Activated B cell treated with CpG ODN at 0.5 μM for 24 hours (primary cell): ENCODE measurements around the gene TCP11L2. TPM values are rescaled to one million over a fixed set of nuclear protein-coding genes. Genes with fewer than 3 reads are reported as not detected.
A peak's percentile ranks its signal among the peaks of the same experiment; 100 is the strongest.

Experiments
- ATAC-seq: fragments of 200-7000 bp; cut with Tn5 transposase; one replicate; pipeline ENCODE4 v1.10.0; 2021; ENCODE audit warnings: low read depth, mild to moderate bottlenecking, moderate library complexity
- CTCF ChIA-PET: fragments of 350-600 bp; sonication (Branson Sonifier 250); formaldehyde crosslinking; loops from one replicate; lab custom pipeline; 2021; ENCODE audit warnings: antibody characterized with exemption; lab: Charles Lee
- POLR2A ChIA-PET: fragments of 350-600 bp; sonication (Branson Sonifier 250); formaldehyde crosslinking; loops from one replicate; lab custom pipeline; 2021; ENCODE audit warnings: antibody characterized with exemption; lab: Charles Lee
- DNase-seq: peaks from one replicate; pipeline ENCODE4 v3.0.0; 2022
- H3K27ac Mint-ChIP-seq: one replicate; pipeline ENCODE4 v1.8.0; 2020; ENCODE audit warnings: mixed read lengths
- H3K27me3 Mint-ChIP-seq: one replicate; pipeline ENCODE4 v1.8.0; 2021; ENCODE audit warnings: mixed read lengths
- H3K36me3 Mint-ChIP-seq: one replicate; pipeline ENCODE4 v1.8.0; 2021; ENCODE audit warnings: low read depth, mixed read lengths
- H3K4me1 Mint-ChIP-seq: one replicate; pipeline ENCODE4 v1.8.0; 2021; ENCODE audit warnings: mixed read lengths
- H3K4me3 Mint-ChIP-seq: one replicate; pipeline ENCODE4 v1.8.0; 2020; ENCODE audit warnings: mild to moderate bottlenecking, mixed read lengths
- H3K9me3 Mint-ChIP-seq: one replicate; pipeline ENCODE4 v1.8.0; 2020; ENCODE audit warnings: mixed read lengths
- intact Hi-C: fragments of 100-400 bp; cut with micrococcal nuclease; formaldehyde crosslinking; loops from one replicate; pipeline ENCODE4 v1.15.1; 2024
- total RNA-seq: library from RNA; stranded (reverse); gene quantifications from 2 replicates; pipeline ENCODE4 v1.2.3, GENCODE V29; 2022
- TF ChIP-seq, protein P1 (sequence below): fragments of 200-600 bp; IDR thresholded peaks from one replicate; pipeline ENCODE4 v1.8.0; 2022; ENCODE audit warnings: antibody characterized with exemption, mild to moderate bottlenecking

Gene TCP11L2
- total RNA-seq, 1 donor from 2014 or later: 52.5 TPM

DNA sequence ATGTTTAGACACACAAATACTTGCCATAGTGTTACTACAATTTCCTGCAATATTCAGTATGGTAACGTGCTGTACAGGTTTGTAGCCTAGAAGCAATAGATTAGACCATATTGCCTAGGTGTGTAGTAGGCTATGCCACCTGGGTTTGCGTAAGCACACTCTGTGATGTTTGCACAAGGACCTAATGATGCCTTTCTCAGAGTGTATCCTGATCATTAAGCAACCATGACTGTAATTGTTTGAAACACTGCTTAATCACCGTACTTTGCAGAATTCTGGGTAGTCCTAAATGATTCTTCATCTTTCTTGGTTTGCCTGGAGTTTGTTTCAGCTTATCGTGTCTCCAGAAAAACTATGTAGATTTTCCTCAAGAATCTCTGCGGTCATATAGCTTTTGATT lies 11.2 kb upstream of the TCP11L2 start:
- Mint-ChIP-seq H3K4me1 (peaks cover 24% of the 10 kb centered on the region), H3K4me3 (no peak overlapping the region), H3K9me3 (no peaks in the 10 kb centered on the region), H3K27ac (no peak overlapping the region), H3K36me3 (no peaks in the 10 kb centered on the region), H3K27me3 (no peaks in the 10 kb centered on the region)
- TF ChIP-seq, protein P1, sequence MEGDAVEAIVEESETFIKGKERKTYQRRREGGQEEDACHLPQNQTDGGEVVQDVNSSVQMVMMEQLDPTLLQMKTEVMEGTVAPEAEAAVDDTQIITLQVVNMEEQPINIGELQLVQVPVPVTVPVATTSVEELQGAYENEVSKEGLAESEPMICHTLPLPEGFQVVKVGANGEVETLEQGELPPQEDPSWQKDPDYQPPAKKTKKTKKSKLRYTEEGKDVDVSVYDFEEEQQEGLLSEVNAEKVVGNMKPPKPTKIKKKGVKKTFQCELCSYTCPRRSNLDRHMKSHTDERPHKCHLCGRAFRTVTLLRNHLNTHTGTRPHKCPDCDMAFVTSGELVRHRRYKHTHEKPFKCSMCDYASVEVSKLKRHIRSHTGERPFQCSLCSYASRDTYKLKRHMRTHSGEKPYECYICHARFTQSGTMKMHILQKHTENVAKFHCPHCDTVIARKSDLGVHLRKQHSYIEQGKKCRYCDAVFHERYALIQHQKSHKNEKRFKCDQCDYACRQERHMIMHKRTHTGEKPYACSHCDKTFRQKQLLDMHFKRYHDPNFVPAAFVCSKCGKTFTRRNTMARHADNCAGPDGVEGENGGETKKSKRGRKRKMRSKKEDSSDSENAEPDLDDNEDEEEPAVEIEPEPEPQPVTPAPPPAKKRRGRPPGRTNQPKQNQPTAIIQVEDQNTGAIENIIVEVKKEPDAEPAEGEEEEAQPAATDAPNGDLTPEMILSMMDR: no peak
- ATAC-seq: no peak
- POLR2A ChIA-PET: interaction anchor here (1.4 kb wide), 1 partner anchor 10 kb away, joined by 4 read pairs; no protein-coding TSS in a partner anchor
- intact Hi-C loops: loop anchor here (1.0 kb wide), 1 partner anchor 9 kb away; no protein-coding TSS in a partner anchor
- CTCF ChIA-PET: interaction anchor here (3.9 kb wide), 1 partner anchor 9 kb away, joined by 13 read pairs; no protein-coding TSS in a partner anchor
- DNase-seq: no peak

DNA sequence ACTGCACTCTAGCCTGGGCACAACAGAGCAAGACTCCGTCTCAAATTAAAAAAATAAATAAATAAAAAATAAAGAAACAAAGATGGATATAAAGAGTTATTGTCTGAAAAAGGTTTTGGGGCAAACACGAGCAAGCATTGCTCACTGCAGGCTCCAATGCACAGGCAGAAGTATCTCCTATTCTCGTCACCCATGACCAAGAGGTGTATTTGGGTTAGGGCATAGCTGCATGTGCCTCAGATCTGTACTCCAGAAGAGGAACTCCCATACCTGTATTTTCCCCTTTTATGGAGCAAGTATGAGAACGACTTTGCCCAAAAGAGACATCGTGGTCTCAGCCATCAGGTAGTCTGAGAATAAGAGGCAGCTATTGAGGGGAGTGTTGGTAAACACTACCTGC lies 10.2 kb upstream of the TCP11L2 start:
- intact Hi-C loops: no loop called here
- no peak overlapping the region for H3K4me3 Mint-ChIP-seq
- no peaks in the 10 kb centered on the region for H3K9me3 Mint-ChIP-seq
- H3K4me1 Mint-ChIP-seq: peaks cover 23% of the 10 kb centered on the region
- no peak for DNase-seq
- no peak overlapping the region for H3K27ac Mint-ChIP-seq
- H3K27me3 Mint-ChIP-seq: no peaks in the 10 kb centered on the region
- CTCF ChIA-PET: interaction anchor here (3.9 kb wide), 1 partner anchor 10 kb away, joined by 13 read pairs; no protein-coding TSS in a partner anchor
- H3K36me3 Mint-ChIP-seq: no peaks in the 10 kb centered on the region
- ATAC-seq: no peak
- TF ChIP-seq, protein P1: no peak
- POLR2A ChIA-PET: no interaction called here

DNA sequence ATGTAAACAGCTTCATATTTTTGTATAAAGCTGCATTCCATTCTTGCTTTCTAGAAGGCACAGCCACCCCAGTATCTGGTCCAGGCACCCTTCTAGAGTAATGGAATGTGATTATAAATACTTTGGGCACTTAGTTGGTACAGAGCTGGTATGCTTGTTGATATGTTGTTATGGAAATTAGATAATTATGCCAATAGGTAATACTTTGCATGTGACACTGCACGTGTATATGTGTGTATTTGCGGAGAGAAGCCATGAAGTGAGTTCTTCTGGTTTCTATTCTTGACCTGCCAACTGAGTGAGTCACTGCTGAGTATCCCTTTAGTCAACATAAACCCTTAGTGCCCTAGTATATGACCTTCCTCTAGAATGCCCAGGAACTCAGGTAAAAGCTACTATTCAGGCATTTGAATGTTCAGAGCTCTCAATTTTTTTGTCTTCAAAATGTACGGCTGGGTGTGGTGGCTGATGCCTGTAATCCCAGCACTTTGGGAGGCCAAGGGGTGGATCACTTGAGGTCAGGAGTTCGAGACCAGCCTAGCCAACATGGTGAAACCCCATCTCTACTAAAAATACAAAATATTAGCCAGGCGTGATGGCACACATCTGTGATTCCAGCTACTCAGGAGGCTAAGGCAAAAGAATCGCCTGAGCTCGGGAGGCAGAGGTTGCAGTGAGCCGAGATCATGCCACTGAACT lies 6.2 kb upstream of the TCP11L2 start:
- POLR2A ChIA-PET: no interaction called here

DNA sequence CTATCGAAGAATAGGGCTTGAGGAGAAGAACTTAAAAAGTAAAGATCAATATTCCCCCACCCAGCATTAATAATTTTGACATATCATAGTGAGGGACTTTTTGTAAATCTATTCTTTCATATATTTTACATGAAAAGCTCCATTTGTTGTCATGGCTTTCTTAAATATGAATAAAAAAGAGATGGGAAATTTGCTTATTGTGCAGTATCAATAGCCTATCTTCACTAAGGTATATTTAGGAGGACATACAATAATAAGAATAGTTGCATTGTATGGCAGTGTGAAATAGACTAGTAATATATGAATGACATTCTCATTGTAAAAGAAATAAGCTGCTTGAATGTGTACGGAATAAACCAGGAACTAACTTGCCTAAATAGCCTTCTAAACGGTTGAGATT lies 5.5 kb upstream of the TCP11L2 start:
- no peaks in the 10 kb centered on the region for H3K27me3 Mint-ChIP-seq
- CTCF ChIA-PET: interaction anchor here (1.6 to 2.2 kb wide), 2 partner anchors 15 to 73 kb away, joined by 5 to 10 read pairs; no protein-coding TSS in a partner anchor
- intact Hi-C loops: no loop called here
- H3K4me1 Mint-ChIP-seq: peaks cover 39% of the 10 kb centered on the region
- DNase-seq: no peak
- peaks cover 2% of the 10 kb centered on the region for H3K36me3 Mint-ChIP-seq
- no peaks in the 10 kb centered on the region for H3K9me3 Mint-ChIP-seq
- no peak overlapping the region for H3K27ac Mint-ChIP-seq
- TF ChIP-seq, protein P1: no peak
- ATAC-seq: no peak
- POLR2A ChIA-PET: no interaction called here
- no peak overlapping the region for H3K4me3 Mint-ChIP-seq

More for the DNA sequence above, 6.2 kb upstream of the TCP11L2 start:
- DNase-seq (no peak), ATAC-seq (no peak)
- Mint-ChIP-seq H3K9me3 (no peaks in the 10 kb centered on the region), H3K36me3 (no peaks in the 10 kb centered on the region), H3K27ac (no peak overlapping the region), H3K4me3 (no peak overlapping the region), H3K27me3 (no peaks in the 10 kb centered on the region), H3K4me1 (peaks cover 33% of the 10 kb centered on the region)
- intact Hi-C loops: no loop called here
- TF ChIP-seq, protein P1: no peak
- CTCF ChIA-PET: interaction anchor here (1.0 to 2.2 kb wide), 4 partner anchors 11 to 72 kb away, joined by 3 to 10 read pairs (median 5); no protein-coding TSS in a partner anchor

DNA sequence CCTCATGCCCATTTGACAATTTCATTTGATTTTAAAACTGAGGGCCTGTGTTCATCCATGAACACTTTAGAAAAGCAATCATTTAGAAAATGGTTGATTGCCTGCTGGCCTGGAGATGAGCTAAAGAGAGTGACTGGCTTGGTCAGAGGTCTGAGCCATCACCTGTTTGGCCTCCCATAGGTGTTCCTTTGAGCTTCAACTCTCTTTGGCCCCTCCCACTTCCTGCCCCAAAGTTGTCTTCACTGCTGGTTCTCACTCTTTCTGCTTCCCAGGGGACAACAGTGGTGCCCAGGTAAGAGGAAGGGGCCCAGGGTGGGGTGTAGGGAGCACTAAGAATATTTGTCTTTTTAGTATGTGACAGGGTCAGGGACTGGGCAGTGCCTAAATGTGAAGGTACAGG lies 4.9 kb upstream of the TCP11L2 start:
- H3K4me3 Mint-ChIP-seq: peak overlapping the region; percentile 13
- H3K4me1 Mint-ChIP-seq: peaks cover 37% of the 10 kb centered on the region
- ATAC-seq (no peak), DNase-seq (no peak)
- intact Hi-C loops: no loop called here
- H3K36me3 Mint-ChIP-seq: peaks cover 4% of the 10 kb centered on the region
- CTCF ChIA-PET: interaction anchor here (1.6 to 2.2 kb wide), 2 partner anchors 15 to 74 kb away, joined by 5 to 10 read pairs; no protein-coding TSS in a partner anchor
- TF ChIP-seq, protein P1: no peak
- POLR2A ChIA-PET: no interaction called here
- no peaks in the 10 kb centered on the region for H3K9me3 Mint-ChIP-seq
- peak overlapping the region; percentile 59 for H3K27ac Mint-ChIP-seq
- H3K27me3 Mint-ChIP-seq: no peaks in the 10 kb centered on the region
